Dermis microvascular lymphatic vessel endothelial cell (primary cell): ENCODE measurements around the gene SPRING1. TPM values are rescaled to one million over a fixed set of nuclear protein-coding genes. Genes with fewer than 3 reads are reported as not detected.

Experiments
- DNase-seq, 2 donors: peaks; one replicate each; pipeline versions ENCODE4 v3.0.0 to v3.0.0-alpha.2; 2010; ENCODE audit warnings: low read depth in 2 of 2
- total RNA-seq: library from RNA; depleted of rRNA; stranded (reverse); fragments of >200 nt; gene quantifications from 2 replicates; pipeline ENCODE4 v1.2.1, GENCODE V29; 2014

The SPRING1 gene
- total RNA-seq, 1 donor from 2014 or later: 18.7 TPM

- no peak for DNase-seq
Observed at GRCh38 chr12:116709768-116710167, 28.1 kb downstream of the SPRING1 start.

GRCh38 chr12:116708826-116709756 lies 28.8 kb downstream of the SPRING1 start:
- peak; percentile 45 to 61 for DNase-seq

GRCh38 chr12:116707751-116708150 lies 30.1 kb downstream of the SPRING1 start:
- DNase-seq: no peak

- DNase-seq: peak; percentile 23 to 60
Observed at GRCh38 chr12:116703214-116703795, 34.6 kb downstream of the SPRING1 start.

GRCh38 chr12:116701432-116701831 lies 36.4 kb downstream of the SPRING1 start:
- no peak for DNase-seq

- DNase-seq: no peak
Observed at GRCh38 chr12:116700066-116700465, 37.8 kb downstream of the SPRING1 start.

GRCh38 chr12:116698554-116699075 lies 39.3 kb downstream of the SPRING1 start:
- no peak for DNase-seq

- no peak for DNase-seq
Observed at GRCh38 chr12:116698116-116698515, 39.8 kb downstream of the SPRING1 start.

- no peak for DNase-seq
Observed at GRCh38 chr12:116697716-116698115, 40.2 kb downstream of the SPRING1 start.

- DNase-seq: peak in 1 of 2 donors; percentile 53
Observed at GRCh38 chr12:116697305-116697704, 40.6 kb downstream of the SPRING1 start.

GRCh38 chr12:116695464-116695725 lies 42.5 kb downstream of the SPRING1 start:
- DNase-seq: no peak

GRCh38 chr12:116694653-116695463 lies 43.0 kb downstream of the SPRING1 start:
- DNase-seq: no peak

- DNase-seq: peak in 1 of 2 donors; percentile 13
Observed at GRCh38 chr12:116693286-116694227, 44.3 kb downstream of the SPRING1 start.

GRCh38 chr12:116692605-116693004 lies 45.3 kb downstream of the SPRING1 start:
- no peak for DNase-seq

- DNase-seq: no peak
Observed at GRCh38 chr12:116691636-116692035, 46.2 kb downstream of the SPRING1 start.

- no peak for DNase-seq
Observed at GRCh38 chr12:116691205-116691604, 46.7 kb downstream of the SPRING1 start.

- DNase-seq: no peak
Observed at GRCh38 chr12:116689979-116690744, 47.7 kb downstream of the SPRING1 start.

- no peak for DNase-seq
Observed at GRCh38 chr12:116689521-116689920, 48.3 kb downstream of the SPRING1 start.
